GM18520 (cell line): ENCODE measurements around the gene ST8SIA6.

Experiments
- ATAC-seq: cut with Tn5 transposase; IDR thresholded peaks from one replicate; pipeline ENCODE4 v1.9.1; 2021; ENCODE audit not compliant: unreplicated experiment

The ST8SIA6 gene

DNA sequence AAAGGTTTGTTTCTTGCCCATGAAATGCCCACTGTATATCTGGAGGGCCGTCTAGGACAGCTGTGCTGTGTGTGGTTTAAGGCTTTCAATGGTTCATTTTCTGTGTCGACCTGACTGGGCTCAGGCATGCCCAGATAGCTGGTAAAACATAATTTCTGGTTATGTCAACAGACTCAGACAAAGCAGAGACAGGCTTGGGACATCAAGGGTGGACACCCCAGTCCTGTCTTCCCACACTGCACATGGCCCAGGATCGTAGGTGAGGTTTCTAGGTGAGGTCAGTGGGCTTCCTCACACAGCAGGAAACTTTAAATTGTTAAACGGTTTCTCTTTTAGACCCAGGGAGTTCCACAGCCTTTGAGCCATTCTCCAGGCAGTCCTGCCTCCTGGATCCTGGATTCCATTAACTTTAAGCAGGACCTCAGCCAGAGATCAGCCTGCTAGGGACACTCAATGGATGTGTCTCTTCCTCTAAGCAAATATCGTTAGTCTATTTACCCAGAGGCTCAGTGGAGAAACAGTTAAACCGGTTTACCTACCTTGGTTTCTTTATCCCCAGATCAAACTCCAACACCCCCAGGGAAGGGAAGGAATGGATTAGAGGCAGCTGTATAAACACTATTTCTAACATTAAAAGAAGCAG, 66.4 kb downstream of the ST8SIA6 start:
- no peak for ATAC-seq

DNA sequence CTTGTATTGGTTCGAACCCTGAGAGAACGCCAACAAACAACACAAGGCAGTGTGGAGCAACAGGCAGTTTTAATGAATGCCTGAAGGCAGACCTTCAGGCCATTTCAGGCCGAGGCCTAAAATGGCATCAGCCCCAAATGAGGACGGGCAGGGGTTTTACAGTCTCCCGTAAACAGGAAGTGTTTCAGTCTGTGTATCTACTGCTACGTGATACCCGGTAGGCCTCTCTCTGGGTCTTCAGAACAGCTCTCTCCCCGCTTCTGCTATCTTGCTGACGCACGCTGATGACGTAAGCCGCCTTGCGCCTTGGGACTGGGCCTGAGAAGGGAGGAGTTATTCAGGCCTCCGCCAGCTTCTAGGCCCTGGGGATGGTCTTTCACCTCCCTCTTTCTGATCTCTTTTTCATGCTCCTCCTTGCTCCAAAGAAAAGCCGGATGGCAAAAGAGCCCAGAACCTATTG, 67.7 kb downstream of the ST8SIA6 start:
- ATAC-seq, result no peak

DNA sequence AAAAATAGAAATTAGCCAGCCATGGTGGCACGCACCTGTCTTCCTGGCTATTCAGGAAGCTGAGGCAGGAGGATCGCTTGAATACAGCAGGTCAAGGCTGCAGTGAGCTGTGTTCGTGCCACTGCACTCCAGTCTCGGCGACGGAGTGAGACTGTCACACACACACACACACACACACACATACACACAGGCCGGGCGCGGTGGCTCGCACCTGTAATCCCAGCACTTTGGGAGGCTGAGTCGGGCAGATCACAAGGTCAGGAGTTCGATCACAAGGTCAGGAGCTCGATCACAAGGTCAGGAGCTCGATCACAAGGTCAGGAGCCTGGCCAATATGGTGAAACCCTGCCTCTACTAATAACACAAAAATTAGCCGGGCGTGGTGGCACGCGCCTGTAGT, 68.4 kb downstream of the ST8SIA6 start:
- ATAC-seq, result no peak

DNA sequence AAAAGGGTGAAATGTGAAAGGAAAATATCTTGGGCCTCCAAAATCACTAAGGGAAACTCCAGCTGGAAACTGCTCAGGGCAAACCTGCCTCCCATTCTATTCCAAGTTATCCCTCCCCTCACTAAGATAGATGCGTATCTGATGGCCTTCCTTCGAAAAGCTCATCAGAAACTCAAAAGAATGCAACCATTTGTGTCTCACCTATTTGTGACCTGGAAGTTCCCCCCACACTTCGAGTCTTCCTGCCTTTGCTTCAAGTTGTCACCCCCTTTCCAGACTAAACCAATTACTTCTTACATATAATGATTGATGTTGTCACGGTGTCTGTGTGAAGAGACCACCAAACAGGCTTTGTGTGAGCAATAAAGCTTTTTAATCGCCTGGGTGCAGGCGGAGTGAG, 69.3 kb downstream of the ST8SIA6 start:
- ATAC-seq, result no peak

DNA sequence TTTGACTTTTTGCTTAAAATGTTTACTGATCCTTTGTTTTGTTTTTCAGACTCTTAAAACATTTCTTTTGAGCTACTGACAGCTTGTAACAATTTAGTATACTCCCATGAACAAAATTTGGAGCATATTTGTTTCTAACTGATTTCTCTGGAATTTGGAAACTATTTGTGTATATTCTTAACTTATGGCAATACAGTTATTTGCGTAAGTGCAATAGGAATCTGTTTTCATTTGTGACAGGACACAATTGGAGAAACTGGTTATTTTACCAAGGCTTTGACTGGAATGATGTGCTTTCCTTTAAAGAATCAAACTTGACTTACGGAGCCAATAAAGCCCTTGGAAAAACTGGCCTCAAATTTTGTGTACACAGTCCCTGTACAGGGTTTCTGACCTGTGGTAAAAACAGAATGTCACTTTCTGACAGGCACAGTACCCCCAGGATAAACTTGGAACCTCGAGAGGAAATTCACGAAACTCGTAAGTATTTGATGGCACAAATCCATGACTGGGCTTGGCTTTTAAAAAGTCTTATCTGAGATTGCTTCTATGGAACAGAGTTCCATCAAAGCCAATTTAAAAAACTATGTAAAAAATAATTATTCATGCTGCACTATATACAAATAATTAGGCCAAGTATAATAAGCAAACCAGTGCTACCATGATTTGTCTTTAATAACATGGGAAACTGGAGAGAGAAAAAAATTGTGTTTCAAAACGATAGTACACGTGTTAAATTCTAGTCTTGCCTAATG, 70.4 kb downstream of the ST8SIA6 start:
- no peak for ATAC-seq

DNA sequence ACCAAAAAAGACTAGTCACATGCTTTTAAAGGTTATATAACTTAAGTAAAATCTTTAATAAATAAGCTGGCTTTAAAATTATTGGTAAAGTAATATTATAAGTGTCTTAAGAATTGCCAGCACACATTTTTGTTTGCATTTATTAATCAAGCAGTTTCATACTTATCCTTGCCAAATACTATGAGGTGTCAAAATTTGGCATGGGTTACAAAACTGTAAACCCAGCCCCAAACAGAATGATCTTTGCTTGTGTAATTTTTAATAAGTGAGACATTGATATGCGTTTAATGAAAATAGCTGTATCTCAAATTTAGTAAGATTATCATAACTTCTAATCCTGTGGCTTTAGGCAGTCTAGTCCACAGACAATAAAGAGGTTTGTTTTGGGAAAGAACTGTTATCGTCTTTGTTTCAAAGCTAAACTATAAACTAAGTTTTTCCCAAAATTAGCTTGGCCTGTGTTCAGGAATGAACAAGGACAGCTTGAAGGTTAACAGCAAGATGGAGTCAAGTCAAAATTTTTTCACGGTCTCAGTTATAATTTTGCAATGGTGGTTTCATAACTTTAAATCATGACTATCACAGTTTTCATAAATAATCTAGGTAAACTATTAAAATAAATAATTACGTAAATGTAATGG, 72.8 kb downstream of the ST8SIA6 start:
- ATAC-seq, result no peak

DNA sequence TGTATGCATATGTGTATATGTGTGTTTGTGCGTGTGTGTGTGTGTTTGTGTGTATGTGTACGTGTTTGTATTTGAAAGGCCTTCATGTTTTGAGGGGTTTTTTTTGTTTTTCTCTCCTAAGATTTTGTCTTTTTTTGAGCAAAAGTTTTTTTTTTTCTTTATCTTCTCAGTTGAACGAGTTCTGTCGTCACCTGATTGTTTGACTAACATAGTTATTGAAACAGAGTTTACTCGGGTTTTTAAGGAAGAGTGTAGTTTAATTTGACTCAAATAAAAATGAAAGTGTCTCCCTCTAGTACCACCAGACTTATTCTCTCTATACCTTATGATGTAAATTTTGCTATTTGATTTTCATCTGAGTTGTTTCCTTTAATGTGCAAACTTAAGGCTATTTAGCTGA, 73.5 kb downstream of the ST8SIA6 start:
- ATAC-seq, result no peak

DNA sequence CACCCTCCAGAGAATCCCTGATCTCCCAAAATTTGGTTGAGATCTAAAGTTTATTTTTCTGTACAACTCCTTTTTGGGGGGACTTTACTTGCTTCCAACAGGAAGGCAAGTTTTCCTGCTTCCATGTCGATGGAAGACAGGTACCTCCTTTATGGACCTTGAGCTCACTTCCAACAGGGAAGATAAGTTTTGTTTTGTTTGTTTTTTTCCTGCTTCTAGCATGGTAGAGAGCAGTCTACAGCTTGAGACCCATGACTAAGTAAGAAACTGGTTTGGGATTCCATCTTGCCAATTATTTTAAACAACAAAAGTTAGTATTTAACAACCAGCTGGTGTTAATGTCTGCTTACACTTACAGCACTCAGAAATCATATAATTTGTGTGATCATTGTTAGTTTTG, 74.4 kb downstream of the ST8SIA6 start:
- ATAC-seq, result no peak

DNA sequence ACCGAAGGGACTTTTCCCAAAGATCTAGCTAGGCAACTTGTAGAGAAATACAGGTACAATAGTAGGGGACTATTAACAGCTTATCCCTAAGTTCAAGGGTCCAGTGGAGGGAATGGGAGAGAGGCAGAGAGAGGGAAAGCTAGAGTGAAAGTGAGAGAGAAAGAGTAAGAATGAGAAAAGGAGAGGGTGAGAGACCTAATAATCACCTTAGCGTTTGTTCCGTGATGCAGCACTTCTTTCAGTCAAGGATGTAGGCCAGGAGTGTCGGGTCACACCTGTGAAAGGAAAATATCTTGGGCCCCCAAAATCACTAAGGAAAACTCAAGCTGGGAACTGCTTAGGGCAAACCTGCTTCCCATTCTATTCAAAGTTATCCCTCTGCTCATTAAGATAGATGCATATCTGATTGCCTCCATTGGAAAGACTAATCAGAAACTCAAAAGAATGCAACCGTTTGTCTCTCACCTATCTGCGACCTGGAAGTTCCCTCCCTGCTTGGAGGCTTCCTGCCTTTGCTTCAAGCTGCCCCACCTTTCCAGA, 75.2 kb downstream of the ST8SIA6 start:
- no peak for ATAC-seq

DNA sequence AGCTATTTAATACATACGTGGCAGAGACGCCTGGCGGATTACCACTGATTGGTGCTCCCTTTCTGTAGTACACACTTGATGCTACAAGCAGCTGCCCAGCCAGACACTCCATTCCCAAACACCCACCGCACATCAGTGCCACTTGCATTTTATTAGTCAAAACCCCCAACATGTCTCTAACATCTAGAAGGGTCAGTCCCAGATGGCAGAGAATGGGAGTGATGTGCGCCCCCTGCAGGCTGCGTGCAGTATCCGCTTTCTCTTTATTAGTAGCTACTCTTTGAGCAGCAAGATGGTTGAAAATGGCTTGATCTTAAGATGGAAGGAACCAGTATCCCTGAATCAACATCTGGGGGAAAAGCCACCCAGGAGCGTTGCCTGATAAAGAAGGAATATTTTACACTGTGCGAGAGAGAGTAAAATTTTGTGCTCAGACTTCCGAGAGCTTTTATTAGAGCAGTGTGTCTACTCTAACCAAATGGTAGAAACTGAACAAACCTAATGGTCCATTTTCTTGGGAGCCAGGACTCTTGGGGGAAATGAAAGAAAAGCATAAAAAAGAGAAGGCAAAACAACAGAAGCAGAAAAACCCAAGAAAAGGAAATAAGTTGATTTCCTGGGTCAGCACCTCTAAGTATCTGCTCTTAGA, 78.3 kb downstream of the ST8SIA6 start:
- no peak for ATAC-seq

DNA sequence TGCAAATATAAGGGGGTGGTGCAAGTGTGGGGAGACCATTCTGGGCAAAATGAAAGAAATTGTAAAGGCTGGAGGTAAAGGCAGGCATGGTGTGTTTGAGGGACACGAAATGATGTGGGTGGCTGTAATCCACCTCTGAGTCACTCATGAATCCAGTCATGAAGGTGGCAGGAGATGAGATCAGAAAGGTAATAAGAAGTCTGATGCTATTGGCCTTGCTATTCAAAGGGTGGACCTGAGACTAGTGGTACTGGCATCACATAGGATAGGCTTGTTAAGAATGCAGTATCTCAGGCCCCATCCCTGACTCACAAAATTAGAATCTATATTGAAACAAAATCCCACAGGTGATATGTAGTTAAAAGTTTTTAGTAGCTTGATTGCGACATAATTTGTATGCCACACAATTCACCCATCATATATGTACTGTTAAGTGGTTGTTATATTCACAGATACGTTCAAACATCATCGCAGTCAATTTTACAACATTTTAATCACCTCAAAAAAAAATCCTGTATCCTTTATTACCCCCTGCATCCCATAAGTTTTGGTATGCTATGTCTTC, 85.6 kb downstream of the ST8SIA6 start:
- no peak for ATAC-seq

DNA sequence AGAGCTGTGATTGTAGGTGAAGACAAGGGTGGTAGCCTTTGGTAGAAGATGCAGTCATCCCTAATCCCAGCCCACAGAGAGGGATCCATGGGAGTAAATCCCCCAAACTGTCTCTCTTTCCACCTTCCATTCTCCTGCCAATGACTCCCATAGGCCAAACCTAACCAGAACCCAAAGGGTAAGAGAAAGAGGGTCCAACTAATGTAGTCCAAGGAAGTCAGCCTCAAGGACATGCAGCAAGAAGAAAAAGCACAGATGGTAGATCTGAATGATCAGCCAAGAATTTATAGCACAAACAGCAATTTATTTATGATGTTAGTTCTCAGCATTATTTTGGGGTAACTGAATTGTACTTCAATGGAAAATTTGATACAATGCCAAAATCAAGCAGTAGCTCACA, 87.7 kb downstream of the ST8SIA6 start:
- ATAC-seq, result no peak

DNA sequence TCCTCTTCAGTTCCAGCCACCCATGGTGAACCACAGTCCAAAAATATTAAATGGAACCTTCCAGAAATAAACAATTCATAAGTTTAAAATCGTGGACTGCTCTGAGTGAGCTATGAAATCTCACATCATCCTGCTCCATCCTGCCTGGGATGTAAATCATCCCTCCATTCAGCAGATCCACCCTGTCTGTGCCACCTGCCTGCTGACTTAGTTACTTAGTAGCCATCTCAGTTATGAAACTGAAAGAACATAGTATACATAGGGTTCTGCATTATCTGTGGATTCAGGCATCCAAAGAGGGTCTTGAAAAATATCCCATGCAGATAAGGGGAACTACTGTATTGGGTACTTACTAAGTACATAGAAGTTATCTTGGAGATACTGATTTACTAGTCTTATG, 89.0 kb downstream of the ST8SIA6 start:
- ATAC-seq, result no peak

DNA sequence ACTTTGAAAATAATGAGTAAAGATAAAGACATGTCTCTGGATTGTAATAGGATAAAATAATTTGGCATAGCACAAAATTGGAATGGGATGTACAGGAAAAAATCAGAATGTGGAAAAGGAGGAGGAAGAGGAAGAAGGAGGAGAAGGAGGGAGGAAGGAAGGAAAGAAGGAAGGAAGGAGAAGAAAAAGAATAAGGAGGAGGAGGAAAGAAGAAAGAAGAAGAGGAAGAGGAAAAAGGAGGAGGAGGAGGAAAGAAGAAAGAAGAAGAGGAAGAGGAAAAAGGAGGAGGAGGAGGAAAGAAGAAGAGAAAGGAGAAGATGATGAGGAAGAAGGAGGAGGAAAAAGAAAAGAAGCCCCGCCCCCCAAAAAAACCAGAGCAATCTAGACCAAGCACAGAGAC, 95.9 kb downstream of the ST8SIA6 start:
- no peak for ATAC-seq

DNA sequence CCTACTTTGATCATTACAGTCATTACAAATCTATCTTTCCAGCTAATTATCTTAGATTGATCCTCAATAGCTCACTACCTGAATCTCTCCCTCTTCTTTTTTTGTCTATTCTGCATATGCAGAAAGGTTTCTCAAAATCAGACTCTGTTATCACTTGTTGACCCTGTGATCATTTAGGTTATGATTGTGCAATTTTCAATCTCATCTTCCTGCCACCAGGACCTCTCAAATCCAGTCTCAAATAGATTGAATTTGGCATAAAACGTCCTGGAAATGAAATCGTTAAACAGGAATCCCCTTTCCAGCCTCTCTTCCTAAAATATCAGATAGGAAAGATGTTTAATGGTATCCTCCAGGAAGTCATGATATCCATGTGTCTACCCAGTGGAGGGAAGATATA, 96.6 kb downstream of the ST8SIA6 start:
- ATAC-seq, result no peak

DNA sequence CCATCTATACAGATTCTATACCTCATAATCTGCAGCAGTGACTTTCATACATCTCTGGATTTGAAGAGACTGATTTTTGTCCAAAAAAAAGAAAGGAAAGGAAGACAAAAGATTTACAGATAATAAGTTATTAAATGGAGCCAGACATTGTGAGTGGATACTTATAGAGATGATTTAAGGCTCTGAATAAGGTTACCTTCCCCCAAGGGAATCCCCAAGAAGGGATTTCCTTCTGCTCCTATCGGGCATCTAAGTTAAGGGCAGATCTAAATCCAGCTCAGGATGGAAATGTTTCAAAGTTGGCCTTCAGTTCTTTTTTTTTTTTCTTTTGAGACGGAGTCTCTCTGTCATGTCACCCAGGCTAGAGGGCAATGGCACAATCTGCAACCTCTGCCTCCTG, 97.6 kb downstream of the ST8SIA6 start:
- ATAC-seq, result no peak

DNA sequence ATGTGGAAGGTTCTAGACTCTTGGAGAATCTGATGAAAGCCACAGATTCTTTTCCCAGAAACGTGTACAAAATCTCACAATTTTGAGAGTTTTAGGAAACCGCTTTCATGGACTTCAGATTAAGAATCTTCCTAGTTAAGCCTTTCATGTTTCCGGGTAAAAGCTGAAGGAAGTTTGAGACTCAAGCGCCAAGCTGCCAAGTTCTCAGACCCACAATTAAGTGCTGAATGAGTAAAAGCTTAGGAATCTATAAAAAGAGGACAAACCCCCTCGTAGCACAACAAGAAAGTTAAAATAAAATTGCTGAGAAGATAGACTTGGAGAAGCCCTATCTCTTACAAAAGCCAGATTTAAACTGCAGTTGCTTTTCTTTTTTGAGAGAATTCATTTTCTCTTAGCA, 99.6 kb downstream of the ST8SIA6 start:
- ATAC-seq, result no peak

DNA sequence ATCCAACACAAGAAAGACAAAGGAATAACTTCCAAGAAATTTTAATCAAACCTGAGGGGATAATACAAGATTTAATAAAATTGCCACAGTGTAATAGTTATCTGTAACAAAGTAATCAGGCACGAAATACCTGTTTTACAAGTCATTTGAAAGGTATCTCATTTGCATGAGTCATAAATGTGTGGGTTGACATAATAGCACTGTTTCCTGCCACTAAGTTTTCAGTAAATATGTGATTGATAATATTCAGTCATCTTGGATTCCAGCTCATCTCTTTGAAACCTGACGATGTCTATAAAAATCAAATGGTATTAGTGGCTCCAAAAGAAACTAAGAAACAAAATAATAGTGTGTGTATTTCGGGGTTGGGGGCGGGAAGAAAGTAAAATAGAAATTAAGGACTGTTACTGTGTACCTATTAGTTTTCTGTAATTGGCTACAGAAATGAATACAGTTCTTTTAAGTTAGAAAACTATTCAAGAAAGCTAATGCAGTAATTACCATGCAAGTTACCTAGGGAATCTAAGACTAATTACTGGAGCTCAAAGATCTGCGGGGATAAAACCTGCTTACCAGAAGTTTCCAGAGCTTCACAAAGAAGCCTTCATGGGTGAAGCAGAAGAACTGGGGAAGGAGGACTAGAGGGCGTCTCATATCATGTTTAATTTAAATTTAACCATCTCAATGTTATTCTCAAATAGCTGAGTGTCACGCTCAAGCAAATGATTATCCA, 100.7 kb downstream of the ST8SIA6 start:
- no peak for ATAC-seq

DNA sequence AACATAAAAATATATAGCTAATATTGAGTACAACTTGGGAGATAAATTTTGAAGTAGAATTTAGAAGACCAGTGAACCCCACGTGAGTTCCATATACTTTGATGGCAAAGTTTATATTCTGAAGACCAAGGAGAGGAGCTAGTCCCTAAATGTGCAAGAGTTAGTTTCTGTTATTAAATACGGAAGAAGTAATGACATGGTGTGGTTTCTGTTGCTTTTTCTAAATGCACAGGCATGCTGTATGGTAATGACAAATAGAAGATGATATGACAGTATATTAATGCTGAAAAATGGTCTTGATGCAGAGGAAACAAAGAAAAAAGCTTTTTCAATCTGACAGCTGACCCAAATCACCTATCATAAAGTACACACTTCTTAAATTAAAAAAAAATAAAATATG, 101.8 kb downstream of the ST8SIA6 start:
- ATAC-seq, result no peak

DNA sequence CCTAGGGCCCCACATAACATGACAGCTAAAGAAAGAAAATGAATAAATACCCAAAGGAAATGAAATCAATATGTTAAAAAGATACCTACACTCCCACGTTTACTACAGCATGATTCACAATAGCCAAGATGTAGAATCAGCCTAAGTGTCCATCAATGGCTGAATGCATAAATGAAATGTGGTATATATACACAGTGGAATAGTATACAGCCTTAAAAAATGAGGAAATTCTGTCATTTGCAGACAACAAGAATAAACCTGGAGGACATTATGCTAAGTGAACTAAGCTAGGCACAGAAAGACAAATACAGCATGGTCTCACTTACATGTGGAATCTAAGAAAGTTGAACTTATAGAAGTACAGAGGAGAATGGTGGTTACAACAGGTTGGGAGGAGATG, 102.9 kb downstream of the ST8SIA6 start:
- no peak for ATAC-seq

DNA sequence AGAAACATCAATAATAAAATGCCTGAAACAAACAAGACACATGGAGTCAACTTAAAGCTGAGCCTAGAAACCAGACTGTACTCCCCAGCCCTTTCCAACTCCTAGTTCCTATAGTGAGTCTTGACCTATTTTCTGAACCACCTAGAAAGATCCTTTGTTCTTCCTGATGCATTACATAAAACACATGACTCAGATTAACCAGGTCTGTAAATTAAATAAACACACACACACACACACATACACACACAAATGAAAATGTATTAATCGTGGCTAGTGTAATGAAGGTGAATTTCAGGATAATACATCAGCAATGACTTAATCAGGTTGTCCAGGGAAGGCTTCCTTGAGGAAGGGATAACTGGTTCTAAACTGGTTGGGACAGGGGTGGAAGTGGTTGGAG, 104.7 kb downstream of the ST8SIA6 start:
- ATAC-seq, result no peak
